Ramos (cell line): ENCODE results near the gene RAPGEF6.
"Not testable (repeated sequence)": the region's sequence is repeated elsewhere in the genome, so short reads cannot be mapped to it uniquely, and the experiment has no call there.

Source experiments
- in situ Hi-C: fragments of 300-500 bp; cut with MboI; formaldehyde crosslinking; loops from one replicate; pipeline ENCODE4 v1.14.3; 2022; ENCODE audit warnings: low sequenced_read_pairs; ENCODE audit not compliant: unreplicated experiment

Gene RAPGEF6

GRCh38 chr5:131641494-131641893 is 6.5 kb upstream of the RAPGEF6 start:
- in situ Hi-C loops = loop anchor here (25.0 kb wide), 1 partner anchor 846 kb away; the partner anchor contains the start of gene IRF1

GRCh38 chr5:131640043-131640856 is 5.2 kb upstream of the RAPGEF6 start:
- in situ Hi-C loops = loop anchor here (25.0 kb wide), 1 partner anchor 847 kb away; the partner anchor contains the start of gene IRF1

- in situ Hi-C loops = loop anchor here (25.0 kb wide), 1 partner anchor 848 kb away; the partner anchor contains the start of gene IRF1
Measured at GRCh38 chr5:131639148-131639547, 4.1 kb upstream of the RAPGEF6 start.

GRCh38 chr5:131637694-131638093 is 2.7 kb upstream of the RAPGEF6 start:
- in situ Hi-C loops = loop anchor here (25.0 kb wide), 1 partner anchor 850 kb away; the partner anchor contains the start of gene IRF1

GRCh38 chr5:131635684-131636572 is 899 bp upstream of the RAPGEF6 start:
- in situ Hi-C loops = loop anchor here (25.0 kb wide), 1 partner anchor 851 kb away; the partner anchor contains the start of gene IRF1

- in situ Hi-C loops = loop anchor here (25.0 kb wide), 1 partner anchor 853 kb away; the partner anchor contains the start of gene IRF1
Measured at GRCh38 chr5:131634666-131634995, 398 bp downstream of the RAPGEF6 start.

GRCh38 chr5:131634238-131634637 is 791 bp downstream of the RAPGEF6 start:
- in situ Hi-C loops = loop anchor here (25.0 kb wide), 1 partner anchor 853 kb away; the partner anchor contains the start of gene IRF1

GRCh38 chr5:131633830-131634229 is 1.2 kb downstream of the RAPGEF6 start:
- in situ Hi-C loops = loop anchor here (25.0 kb wide), 1 partner anchor 853 kb away; the partner anchor contains the start of gene IRF1

- in situ Hi-C loops = loop anchor here (25.0 kb wide), 1 partner anchor 856 kb away; the partner anchor contains the start of gene IRF1
Measured at GRCh38 chr5:131630963-131631350, 4.1 kb downstream of the RAPGEF6 start.

GRCh38 chr5:131630208-131630962 is 4.6 kb downstream of the RAPGEF6 start:
- in situ Hi-C loops = loop anchor here (25.0 kb wide), 1 partner anchor 857 kb away; the partner anchor contains the start of gene IRF1

- in situ Hi-C loops = loop anchor here (25.0 kb wide), 1 partner anchor 858 kb away; the partner anchor contains the start of gene IRF1
Measured at GRCh38 chr5:131628990-131629389, 6.0 kb downstream of the RAPGEF6 start.

GRCh38 chr5:131627207-131627865 is 7.7 kb downstream of the RAPGEF6 start:
- in situ Hi-C loops = loop anchor here (25.0 kb wide), 1 partner anchor 860 kb away; the partner anchor contains the start of gene IRF1

- in situ Hi-C loops = no loop called here
Measured at GRCh38 chr5:131622633-131623032, 12.4 kb downstream of the RAPGEF6 start.

GRCh38 chr5:131621164-131621563 is 13.9 kb downstream of the RAPGEF6 start:
- in situ Hi-C loops = not testable (repeated sequence)

- in situ Hi-C loops = no loop called here
Measured at GRCh38 chr5:131619102-131619501, 15.9 kb downstream of the RAPGEF6 start.

GRCh38 chr5:131617140-131617822 is 17.7 kb downstream of the RAPGEF6 start:
- in situ Hi-C loops = no loop called here

GRCh38 chr5:131615957-131616356 is 19.1 kb downstream of the RAPGEF6 start:
- in situ Hi-C loops = no loop called here

GRCh38 chr5:131613423-131613822 is 21.6 kb downstream of the RAPGEF6 start:
- in situ Hi-C loops = no loop called here

GRCh38 chr5:131611064-131611381 is 24.0 kb downstream of the RAPGEF6 start:
- in situ Hi-C loops = no loop called here
